ENCODE results near the gene MDFIC. TPM values are rescaled to one million over a fixed set of nuclear protein-coding genes. Genes with fewer than 3 reads are reported as not detected.

MDFIC gene
- total RNA-seq, 1 donor from 2014 or later = 16.6 TPM

- DNase-seq (ENCODE audit: extremely low read depth, low read depth, low spot score) = no peak
Observed at GRCh38 chr7:114986190-114987180, 64.6 kb downstream of the MDFIC start.

GRCh38 chr7:114988026-114988425 is 66.1 kb downstream of the MDFIC start:
- no peak for DNase-seq (ENCODE audit: extremely low read depth, low read depth, low spot score)

DNA sequence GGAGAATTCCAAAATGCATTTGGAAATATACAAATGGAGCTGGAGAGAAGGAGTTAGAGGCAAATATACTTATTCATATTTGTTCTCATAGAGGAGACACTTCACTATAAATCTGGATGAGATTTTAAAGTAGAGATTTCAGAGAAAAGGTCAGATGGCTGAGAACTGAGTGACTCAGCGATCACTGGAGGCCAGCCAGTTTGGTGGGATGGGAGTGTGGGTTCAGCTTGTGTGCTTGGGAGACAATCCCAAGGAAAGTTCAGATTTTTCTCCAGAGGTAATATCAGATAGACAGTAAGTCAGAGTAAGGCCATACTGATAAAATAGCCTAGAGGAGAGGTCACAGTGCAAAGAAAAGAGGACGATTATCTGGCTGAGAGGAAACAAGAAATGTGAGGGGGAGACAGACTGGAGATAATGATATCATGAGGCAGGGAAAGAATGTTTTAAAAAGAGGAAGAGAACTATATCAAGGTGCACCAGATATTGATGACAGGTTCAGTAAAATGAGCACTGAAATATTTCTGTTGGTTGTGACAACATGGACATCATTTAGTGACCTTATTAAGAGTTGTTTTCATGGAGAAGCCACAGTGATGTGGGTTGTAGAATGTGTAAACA is 67.0 kb downstream of the MDFIC start:
- no peak for DNase-seq (ENCODE audit: extremely low read depth, low read depth, low spot score)

DNA sequence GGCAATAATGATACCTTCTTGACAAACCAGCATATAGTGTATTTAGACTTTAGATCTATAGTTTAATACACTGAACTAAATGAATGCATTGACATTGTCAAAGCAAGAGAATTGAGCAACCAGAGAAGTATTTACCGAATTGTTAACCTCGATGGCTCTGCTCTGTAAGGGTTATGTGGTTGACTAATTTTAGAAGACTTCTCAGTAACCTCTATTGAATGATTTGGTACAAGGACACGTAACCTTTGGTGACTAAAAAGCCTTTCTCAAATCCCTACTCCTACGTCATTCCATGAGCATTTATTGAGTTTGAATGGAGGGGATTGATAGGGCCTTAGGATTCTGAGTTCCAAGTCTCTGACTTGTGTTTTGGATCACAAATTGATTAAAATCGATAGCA is 67.6 kb downstream of the MDFIC start:
- DNase-seq (ENCODE audit: extremely low read depth, low read depth, low spot score) = no peak

DNA sequence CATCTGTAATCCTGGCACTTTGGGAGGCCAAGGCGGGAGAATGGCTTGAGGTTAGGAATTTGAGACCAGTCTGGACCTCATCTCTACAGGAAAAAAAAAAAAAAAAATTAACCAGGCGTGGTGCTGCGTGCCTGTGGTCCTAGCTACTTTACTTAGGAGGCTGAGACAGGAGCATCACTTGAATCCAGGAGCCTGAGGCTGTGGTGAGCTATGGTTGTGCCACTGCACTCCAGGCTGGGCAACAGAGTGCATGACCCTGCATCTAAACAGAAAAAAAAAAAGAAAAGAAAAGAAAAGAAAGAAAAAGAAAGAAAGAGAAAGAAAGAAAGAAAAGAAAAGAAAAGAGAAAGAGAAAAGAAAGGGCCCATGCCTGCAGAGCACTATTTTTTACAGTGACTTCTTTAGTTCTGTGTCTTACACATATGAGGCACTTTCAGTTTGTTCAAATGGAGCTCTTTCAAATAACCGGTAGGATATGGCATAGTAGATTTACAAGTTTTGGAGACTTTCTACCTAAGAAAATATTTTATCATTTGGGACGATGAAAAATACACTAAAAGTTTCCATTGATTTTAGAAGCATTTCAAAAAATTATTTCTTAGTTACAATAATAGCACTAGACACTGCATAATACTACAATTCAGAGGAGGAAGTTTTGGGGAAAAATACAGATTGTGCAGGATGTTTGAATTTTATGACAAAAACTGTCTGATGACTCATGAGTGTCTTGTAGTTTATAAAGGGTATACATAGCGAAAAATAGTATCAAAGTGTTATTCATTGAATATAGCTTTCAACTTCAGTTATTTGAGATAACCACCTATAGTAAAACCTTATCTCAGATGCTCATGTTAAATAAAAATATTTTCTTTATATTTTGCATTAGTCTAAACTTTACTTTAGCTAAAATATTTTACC is 75.9 kb downstream of the MDFIC start:
- DNase-seq (ENCODE audit: extremely low read depth, low read depth, low spot score) = no peak

- DNase-seq (ENCODE audit: extremely low read depth, low read depth, low spot score) = no peak
Observed at GRCh38 chr7:115004121-115004520, 82.2 kb downstream of the MDFIC start.

- DNase-seq (ENCODE audit: extremely low read depth, low read depth, low spot score) = no peak
Observed at GRCh38 chr7:115005251-115005650, 83.4 kb downstream of the MDFIC start.

DNA sequence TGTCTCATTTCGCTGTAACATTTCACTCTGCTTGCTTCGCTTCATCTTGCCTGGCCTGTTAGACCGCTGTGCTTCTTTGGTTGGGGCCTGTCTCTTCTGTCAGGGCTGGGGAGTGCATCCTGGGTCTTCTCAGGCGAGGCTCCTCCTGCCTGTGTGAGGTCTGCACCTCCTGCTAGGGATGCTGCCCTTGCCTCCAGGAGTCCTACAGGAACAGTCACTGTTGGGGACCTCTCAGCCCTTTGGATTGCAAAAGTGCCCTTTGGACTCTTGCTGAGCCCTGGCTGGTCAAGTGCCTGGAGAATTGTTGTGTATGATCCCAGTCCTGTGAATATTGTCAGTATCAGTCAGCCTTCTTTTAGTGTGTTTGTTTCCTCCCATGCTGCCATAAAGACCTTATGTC is 84.1 kb downstream of the MDFIC start:
- DNase-seq (ENCODE audit: extremely low read depth, low read depth, low spot score) = no peak

- DNase-seq (ENCODE audit: extremely low read depth, low read depth, low spot score) = no peak
Observed at GRCh38 chr7:115007751-115008150, 85.9 kb downstream of the MDFIC start.

DNA sequence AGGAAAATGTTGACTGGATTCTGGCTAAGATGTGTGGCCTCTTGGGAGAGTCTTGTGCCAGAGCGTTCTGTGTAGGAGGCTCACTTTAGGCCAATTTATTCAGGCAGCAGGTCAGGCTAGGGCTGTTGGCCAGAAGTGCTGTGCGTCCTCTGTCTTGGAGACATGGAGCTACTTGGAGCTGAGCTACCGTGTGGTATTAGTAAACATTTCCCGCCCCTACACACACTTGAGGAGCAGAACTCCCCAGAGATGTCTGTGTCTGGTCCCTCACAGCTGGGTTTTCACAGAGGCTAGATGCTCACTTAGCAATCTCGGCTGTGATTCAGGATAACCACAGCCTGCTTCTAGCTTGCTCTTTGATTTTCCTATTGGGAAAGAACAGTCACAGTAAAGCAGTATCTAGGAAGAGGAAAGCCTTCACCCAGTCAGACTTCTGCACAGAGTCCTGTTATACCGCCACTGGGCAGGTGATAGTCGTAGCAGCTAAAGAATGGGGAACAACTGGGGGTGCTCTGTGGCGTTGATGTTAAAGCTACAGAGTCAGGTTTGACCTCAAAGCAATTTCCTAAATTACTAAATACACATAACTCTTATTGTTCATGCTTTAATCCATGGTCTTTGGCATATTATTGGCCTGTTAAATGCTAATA is 86.7 kb downstream of the MDFIC start:
- no peak for DNase-seq (ENCODE audit: extremely low read depth, low read depth, low spot score)

DNA sequence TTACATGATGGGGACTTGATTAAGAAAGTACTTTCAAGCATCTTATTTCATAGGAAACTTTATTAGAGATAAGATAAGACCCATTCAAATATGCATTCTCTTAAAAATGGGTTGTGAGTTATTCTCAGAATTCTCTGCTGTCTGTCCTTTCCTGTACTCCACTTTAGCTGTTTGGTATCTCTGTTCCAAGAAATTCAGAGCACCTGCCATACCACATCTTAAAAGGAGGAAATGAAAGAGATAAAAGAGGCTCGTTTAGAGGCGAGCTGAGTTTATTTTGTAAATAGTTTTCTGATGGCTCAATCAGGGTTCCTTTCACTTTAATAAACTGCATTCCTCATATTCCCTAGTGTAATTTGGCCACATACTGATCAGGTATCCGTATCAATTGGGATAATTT is 87.2 kb downstream of the MDFIC start:
- no peak for DNase-seq (ENCODE audit: extremely low read depth, low read depth, low spot score)

- no peak for DNase-seq (ENCODE audit: extremely low read depth, low read depth, low spot score)
Observed at GRCh38 chr7:115009736-115010440, 88.0 kb downstream of the MDFIC start.

GRCh38 chr7:115010441-115010820 is 88.5 kb downstream of the MDFIC start:
- DNase-seq (ENCODE audit: extremely low read depth, low read depth, low spot score) = no peak

DNA sequence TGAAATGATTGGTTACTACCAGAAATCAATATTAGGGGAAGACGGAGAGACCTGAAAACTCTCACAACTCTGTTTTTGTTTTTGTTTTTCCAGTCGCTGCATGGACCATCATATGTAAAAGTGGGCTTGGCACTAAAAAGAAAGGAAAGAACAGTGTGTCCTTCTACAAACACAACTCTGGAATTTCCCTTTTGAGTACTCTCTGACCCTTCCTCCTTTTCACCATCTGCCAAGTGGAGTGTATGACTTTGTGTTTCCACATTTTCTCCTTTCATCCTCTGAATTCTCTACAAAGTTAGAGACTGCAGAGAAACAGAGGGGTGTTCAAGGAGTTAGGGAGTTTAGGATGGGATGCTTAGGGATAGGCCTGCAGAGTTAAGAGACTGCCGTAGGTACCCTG is 92.0 kb downstream of the MDFIC start:
- DNase-seq (ENCODE audit: extremely low read depth, low read depth, low spot score) = no peak

DNA sequence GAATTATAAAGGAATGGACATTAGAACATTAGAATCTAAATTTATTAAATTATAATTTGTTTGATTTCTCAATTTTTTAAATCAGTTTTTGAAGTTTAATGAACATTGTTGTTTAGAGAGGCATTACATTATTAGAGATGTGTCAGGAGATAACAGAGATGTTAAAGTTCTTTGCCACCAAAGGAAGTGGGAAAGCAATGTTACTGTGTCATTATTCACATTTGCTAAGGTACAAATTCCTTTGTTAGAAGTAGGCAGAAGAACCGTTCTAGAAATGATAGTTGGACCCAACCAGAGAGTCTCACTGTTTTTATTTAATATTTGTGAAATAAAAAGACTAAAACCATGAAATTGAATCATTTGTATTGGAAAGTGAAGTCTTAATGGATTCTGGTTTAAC is 92.9 kb downstream of the MDFIC start:
- DNase-seq (ENCODE audit: extremely low read depth, low read depth, low spot score) = no peak

GRCh38 chr7:115015619-115016018 is 93.7 kb downstream of the MDFIC start:
- no peak for DNase-seq (ENCODE audit: extremely low read depth, low read depth, low spot score)

GRCh38 chr7:115019882-115020605 is 98.2 kb downstream of the MDFIC start:
- DNase-seq (ENCODE audit: extremely low read depth, low read depth, low spot score) = no peak

GRCh38 chr7:115023219-115023618 is 101.3 kb downstream of the MDFIC start:
- no peak for DNase-seq (ENCODE audit: extremely low read depth, low read depth, low spot score)

GRCh38 chr7:115024276-115024675 is 102.4 kb downstream of the MDFIC start:
- DNase-seq (ENCODE audit: extremely low read depth, low read depth, low spot score) = no peak
